NCI-H1092 treated with DMSO at 0.1 percent for 48 hours (cell line): ENCODE data around the gene TIGD4.

Source experiments
- DNase-seq: peaks from one replicate; lab custom pipeline; 2025; lab: John Stamatoyannopoulos, UW

Gene TIGD4

GRCh38 chr4:152779513-152780266 is at the start of gene TIGD4, which contains the start of gene ARFIP1:
Gene TIGD4, minus strand, starts transcription at chr4:152779730. Its CDS starts 8,726 bp downstream, at chr4:152771004.
Gene ARFIP1, plus strand, starts transcription at chr4:152779954. Its CDS starts 49,680 bp downstream, at chr4:152829634.
- peak; percentile 97 for DNase-seq

- DNase-seq, result no peak
These were observed 48.6 kb upstream of the TIGD4 start for GRCh38 chr4:152828122-152828521.

DNA sequence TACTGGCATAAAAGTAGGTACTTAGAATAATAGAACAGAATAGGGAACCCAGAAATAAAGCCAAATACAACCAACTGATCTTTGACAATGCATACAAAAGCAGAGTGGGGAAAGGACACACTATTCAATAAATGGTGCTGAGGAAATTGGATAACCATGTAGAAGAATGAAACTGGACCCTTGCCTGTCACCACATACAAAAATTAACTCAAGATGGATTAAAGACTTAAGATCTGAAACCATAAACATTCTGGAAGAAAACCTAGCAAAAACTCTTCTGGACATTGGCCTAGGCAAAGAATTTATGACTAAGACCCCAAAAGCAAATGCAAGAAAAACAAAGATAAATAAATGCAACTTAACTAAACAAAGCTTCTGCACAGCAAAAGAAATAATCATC is 45.8 kb upstream of the TIGD4 start:
- no peak for DNase-seq

DNA sequence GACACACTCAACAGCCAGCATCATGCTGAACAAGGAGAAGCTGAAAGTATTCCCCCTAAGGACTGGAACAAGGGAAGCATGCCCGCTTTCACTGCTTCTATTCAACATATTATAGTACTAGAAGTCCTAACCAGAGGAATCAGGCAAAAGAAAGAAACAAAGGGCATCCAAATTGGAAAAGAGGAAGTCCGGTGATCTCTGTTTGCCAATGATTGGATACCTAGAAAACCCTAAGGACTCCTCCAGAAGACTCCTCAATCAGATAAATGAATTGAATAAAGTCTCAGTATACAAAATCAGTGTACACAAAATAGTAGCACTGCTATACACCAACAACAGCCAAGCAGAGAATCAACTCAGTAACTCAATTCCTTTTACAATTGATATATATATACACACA is 45.0 kb upstream of the TIGD4 start:
- DNase-seq, result no peak

GRCh38 chr4:152822323-152822722 is 42.8 kb upstream of the TIGD4 start:
- no peak for DNase-seq

GRCh38 chr4:152820073-152820472 is 40.5 kb upstream of the TIGD4 start:
- no peak for DNase-seq

DNA sequence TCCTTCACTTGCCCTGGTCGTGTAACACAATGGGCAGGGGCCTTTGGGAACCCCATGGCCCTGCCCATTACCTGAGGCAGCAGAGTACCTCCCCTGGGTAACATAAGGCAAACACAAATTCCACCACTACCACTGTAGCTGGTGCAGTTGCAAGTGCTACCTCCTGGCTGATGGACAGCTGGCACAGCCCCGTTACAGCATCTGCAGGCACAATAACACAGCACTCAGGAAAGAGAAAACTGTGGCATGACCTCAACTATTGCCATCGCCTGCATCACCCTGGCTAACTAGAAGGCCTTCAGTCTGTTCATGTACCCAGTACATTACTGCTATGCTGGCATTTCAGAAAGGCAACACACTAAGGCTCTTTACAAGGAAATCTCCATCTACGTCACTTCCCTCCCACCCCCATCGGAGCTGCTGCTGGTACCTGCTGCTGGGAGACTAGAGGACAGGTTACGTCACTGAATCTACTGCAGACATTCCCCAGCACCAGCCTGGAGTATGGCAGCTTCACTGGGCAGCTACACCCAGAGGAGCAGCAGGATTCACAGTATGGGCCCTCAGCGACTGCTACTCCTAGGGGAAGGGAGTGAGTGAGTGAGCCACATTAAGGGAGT is 39.6 kb upstream of the TIGD4 start:
- no peak for DNase-seq

- no peak for DNase-seq
These were observed 37.8 kb upstream of the TIGD4 start for GRCh38 chr4:152817331-152817730.

DNA sequence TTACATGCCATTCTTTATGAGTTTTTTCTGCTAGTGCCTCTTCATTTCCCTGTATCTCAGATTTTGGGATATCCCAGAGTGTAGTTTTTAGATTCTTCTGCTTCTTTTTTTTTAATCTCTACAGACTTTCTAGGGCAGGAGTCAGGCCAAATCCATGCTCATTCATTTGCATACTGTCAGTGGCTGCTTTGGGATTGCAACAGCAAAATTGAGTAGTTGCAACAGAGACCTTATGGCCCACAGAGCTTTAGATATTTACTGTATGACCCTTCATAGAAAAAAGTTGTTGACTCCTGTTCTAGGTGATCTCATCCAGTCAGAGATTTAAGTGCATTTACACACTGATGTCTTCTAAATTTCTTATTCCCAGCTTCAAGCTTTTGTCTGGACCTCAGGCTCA is 35.5 kb upstream of the TIGD4 start:
- no peak for DNase-seq

DNA sequence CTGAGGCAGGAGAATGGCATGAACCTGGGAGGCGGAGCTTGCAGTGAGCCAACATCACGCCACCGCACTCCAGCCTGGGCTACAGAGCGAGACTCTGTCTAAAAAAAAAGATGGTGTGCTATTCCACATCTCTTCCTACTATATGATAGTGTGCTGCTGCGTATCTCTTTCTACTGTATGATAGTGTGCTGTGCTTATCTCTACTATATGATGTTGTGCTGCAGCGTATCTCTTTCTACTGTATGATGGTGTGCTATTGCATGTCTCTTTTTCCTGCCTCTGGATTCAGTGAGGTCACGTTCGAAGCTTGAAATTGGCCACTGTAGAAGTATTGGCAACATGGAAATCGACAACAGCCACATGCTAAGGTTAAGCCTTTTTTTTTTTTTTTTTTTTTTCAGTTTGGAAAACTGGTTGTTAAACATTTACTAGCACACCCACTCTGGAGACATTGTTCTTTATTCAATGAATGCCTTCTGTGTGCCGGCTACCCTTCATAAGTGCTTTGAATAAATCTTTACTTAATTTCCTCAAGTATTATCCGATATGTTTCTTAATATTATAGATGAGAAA is 31.3 kb upstream of the TIGD4 start:
- DNase-seq, result no peak

- no peak for DNase-seq
These were observed 29.1 kb upstream of the TIGD4 start for GRCh38 chr4:152808670-152809069.

DNA sequence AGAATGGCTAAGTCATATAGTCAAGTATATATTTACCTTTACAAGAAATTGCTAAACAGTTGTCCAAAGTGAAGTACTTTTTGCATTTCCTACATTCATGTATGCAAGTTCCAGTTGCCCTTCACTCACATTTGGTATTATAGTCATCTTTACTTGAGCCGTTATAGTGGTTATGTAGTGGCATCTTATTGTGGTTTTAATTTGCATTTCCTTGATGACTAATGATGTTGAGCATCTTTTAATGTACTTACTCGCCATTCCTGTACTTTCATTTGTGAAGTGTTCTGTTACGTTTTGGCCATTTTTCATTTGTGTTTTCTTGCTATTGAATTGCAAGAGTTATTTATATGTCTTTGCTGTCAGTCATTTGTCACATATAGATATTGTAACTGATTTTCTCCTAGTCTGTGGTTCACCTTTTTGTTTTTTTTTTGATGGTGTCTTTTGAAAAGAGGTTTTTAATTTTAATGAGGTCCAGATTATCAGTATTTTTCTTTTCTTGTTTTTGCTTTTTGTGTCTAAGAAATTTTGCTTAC is 27.8 kb upstream of the TIGD4 start:
- DNase-seq, result no peak

DNA sequence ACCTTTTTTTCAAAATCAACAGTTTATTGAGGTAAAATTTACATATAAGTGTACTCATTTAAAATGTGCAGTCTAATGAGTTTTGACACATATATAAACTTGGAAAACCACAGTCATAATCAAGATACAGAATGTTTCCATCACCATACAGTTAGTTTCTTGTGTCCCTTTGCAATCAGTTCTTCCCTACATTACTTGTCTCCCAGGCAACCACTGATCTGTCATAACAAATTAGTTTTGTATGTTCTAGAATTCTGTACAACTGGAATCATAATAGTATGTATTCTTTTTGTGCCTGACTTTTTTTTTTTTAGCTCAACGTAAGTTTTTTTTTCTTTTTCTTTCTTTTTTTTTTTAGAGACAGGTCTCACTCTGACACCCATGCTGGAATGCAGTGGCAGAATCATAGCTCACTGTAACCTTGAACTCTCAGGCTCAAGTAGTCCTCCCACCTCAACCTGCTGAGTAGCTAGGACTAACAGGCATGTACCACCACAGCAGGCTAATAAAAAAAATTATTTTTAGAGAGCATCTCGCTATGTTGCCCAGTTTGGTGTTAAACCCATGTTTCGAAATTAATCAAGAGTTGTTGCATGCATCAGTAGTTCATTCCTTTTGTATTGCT is 27.1 kb upstream of the TIGD4 start:
- no peak for DNase-seq

- no peak for DNase-seq
These were observed 26.3 kb upstream of the TIGD4 start for GRCh38 chr4:152805818-152806217.

DNA sequence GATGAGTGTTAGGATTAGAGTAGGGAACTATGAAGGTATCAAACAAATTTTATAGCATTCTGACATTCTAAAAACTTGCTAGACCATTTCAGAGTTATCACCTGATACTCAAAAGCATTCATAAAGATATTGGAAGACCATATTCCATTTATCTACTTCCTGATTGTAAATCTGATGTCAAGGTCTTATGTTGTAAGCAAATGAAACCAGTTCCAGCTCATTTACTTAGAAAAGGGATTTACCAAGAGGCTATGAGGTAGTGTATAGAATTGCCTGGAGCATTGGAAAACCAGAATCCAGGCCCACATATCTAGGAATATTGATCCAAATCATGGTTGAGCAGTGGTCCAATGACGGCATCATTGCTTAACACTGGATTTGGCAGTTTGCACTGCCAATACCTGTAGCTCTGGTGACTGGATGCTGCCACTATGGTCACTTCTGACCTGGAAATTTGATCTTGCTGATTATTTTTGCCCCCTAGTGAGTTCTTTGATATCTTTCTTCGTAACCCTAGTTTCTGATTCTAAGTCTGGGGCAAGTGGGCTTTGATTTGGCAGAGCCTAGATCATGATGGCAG is 25.6 kb upstream of the TIGD4 start:
- DNase-seq, result no peak

GRCh38 chr4:152803541-152803940 is 24.0 kb upstream of the TIGD4 start:
- no peak for DNase-seq

- no peak for DNase-seq
These were observed 16.4 kb upstream of the TIGD4 start for GRCh38 chr4:152795891-152796290.

- no peak for DNase-seq
These were observed 7.1 kb upstream of the TIGD4 start for GRCh38 chr4:152786627-152787026.

- no peak for DNase-seq
These were observed 6.4 kb upstream of the TIGD4 start for GRCh38 chr4:152785639-152786615.

DNA sequence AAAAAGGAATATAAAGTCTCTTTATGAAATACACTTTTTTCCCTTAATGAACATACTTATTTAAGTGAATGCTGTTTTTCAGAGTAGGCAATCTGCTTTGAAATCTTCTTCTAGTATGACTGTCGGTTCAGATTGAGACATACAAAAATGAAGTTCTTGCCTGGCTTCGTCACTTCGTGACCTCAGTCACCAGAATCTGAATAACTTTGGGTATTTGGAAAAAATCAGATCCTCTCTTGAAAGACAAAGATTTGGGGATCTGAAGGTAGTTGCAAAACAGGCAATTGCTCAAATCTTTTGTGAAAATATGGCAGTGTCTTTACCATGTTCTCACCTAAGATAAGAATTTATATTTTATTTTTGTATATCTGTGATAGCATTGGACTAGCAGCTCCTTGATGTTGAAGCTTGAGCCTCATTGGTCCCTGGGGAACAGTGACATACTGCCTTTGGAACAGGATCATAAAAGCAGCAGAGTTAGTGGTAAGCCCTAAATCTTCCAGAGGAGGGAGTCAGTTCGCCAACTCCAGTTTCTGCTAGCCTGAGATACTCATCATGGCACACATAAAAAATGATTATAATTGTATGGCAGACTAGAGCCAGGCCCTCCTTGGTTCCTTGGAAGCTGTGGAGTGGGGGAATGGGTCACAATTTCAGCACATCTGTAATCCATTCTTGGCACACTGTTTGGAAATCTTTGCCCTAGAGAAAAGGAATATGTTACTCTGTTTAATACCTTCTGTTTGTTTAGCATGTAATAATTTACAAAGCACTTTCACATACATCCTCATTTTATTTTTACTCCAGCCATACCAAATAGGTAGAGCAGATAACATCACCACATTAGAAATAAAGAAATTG is 5.2 kb upstream of the TIGD4 start:
- no peak for DNase-seq
